H1 (cell line): ENCODE measurements around the gene C6orf52. TPM values are rescaled to one million over a fixed set of nuclear protein-coding genes. Genes with fewer than 3 reads are reported as not detected.

Experiments
- ATF2 ChIP-seq: IDR thresholded peaks from 2 replicates; pipeline ENCODE4 v1.6.1; 2012; ENCODE audit warnings: low read length, inconsistent platforms
- BACH1 ChIP-seq: IDR thresholded peaks from 2 replicates; pipeline ENCODE4 v1.6.1; 2012; ENCODE audit warnings: low read length, improper control_type of control experiment
- RFX5 ChIP-seq: IDR thresholded peaks from 2 replicates; pipeline ENCODE4 v1.6.1; 2011; ENCODE audit warnings: low read depth, low read length, improper control_type of control experiment, borderline replicate concordance
- polyA plus RNA-seq, 7 experiments: library from polyadenylated mRNA; depleted of rRNA in 3 of 7; stranded (reverse) in 5 of 7; unstranded in 2 of 7; fragments of >200 nt in 5 of 7; fragments of 200-250 nt in 2 of 7; gene quantifications; 1 replicate in 5 of 7; 2 replicates in 1 of 7; 4 replicates in 1 of 7; pipeline versions ENCODE4 v1.2.1 to v1.2.3, GENCODE V29; 2011 to 2013; ENCODE audit warnings: missing spikeins in 2 of 7, mixed read lengths in 2 of 7
- total RNA-seq: library from RNA; stranded (reverse); fragmentation: NEBNext Ultra II Directional; extraction: Animal tissue kit (Norgen Biotek cat#: 25700); gene quantifications from 2 replicates; pipeline ENCODE4 v1.2.1, GENCODE V29; 2021
- TF ChIP-seq, protein P1 (sequence below): fragments of 300-600 bp; sonication (generic); IDR thresholded peaks from 2 replicates; pipeline ENCODE4 v1.7.1; 2012; ENCODE audit warnings: low read length, moderate library complexity, mild to moderate bottlenecking, inconsistent platforms; ENCODE audit not compliant: insufficient replicate concordance

Gene C6orf52
- total and polyA plus RNA-seq, 2 of the 8 experiments (the other 6 are each of a cell fraction or from before 2014, with no cell fraction given), result 1.5 to 3.1 TPM

DNA sequence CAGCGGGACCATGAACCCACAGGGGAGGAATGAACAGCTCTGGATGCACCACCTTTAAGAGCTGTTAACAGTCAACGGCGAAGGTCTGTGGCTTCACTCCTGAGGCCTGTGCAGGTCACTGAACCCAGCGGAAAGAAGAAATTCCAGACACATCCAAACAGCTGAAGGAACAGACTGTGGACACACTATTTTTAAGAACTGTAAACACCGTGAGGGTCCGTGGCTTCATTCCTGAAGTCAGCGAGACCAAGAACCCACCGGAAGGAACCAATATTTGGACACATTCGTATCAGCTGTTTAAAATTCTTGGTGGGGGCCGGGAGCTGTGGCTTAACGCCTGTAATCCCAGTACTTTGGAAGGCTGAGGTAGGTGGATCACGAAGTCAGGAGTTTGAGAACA lies 47.8 kb upstream of the C6orf52 start (continued):
- TF ChIP-seq, protein P1, sequence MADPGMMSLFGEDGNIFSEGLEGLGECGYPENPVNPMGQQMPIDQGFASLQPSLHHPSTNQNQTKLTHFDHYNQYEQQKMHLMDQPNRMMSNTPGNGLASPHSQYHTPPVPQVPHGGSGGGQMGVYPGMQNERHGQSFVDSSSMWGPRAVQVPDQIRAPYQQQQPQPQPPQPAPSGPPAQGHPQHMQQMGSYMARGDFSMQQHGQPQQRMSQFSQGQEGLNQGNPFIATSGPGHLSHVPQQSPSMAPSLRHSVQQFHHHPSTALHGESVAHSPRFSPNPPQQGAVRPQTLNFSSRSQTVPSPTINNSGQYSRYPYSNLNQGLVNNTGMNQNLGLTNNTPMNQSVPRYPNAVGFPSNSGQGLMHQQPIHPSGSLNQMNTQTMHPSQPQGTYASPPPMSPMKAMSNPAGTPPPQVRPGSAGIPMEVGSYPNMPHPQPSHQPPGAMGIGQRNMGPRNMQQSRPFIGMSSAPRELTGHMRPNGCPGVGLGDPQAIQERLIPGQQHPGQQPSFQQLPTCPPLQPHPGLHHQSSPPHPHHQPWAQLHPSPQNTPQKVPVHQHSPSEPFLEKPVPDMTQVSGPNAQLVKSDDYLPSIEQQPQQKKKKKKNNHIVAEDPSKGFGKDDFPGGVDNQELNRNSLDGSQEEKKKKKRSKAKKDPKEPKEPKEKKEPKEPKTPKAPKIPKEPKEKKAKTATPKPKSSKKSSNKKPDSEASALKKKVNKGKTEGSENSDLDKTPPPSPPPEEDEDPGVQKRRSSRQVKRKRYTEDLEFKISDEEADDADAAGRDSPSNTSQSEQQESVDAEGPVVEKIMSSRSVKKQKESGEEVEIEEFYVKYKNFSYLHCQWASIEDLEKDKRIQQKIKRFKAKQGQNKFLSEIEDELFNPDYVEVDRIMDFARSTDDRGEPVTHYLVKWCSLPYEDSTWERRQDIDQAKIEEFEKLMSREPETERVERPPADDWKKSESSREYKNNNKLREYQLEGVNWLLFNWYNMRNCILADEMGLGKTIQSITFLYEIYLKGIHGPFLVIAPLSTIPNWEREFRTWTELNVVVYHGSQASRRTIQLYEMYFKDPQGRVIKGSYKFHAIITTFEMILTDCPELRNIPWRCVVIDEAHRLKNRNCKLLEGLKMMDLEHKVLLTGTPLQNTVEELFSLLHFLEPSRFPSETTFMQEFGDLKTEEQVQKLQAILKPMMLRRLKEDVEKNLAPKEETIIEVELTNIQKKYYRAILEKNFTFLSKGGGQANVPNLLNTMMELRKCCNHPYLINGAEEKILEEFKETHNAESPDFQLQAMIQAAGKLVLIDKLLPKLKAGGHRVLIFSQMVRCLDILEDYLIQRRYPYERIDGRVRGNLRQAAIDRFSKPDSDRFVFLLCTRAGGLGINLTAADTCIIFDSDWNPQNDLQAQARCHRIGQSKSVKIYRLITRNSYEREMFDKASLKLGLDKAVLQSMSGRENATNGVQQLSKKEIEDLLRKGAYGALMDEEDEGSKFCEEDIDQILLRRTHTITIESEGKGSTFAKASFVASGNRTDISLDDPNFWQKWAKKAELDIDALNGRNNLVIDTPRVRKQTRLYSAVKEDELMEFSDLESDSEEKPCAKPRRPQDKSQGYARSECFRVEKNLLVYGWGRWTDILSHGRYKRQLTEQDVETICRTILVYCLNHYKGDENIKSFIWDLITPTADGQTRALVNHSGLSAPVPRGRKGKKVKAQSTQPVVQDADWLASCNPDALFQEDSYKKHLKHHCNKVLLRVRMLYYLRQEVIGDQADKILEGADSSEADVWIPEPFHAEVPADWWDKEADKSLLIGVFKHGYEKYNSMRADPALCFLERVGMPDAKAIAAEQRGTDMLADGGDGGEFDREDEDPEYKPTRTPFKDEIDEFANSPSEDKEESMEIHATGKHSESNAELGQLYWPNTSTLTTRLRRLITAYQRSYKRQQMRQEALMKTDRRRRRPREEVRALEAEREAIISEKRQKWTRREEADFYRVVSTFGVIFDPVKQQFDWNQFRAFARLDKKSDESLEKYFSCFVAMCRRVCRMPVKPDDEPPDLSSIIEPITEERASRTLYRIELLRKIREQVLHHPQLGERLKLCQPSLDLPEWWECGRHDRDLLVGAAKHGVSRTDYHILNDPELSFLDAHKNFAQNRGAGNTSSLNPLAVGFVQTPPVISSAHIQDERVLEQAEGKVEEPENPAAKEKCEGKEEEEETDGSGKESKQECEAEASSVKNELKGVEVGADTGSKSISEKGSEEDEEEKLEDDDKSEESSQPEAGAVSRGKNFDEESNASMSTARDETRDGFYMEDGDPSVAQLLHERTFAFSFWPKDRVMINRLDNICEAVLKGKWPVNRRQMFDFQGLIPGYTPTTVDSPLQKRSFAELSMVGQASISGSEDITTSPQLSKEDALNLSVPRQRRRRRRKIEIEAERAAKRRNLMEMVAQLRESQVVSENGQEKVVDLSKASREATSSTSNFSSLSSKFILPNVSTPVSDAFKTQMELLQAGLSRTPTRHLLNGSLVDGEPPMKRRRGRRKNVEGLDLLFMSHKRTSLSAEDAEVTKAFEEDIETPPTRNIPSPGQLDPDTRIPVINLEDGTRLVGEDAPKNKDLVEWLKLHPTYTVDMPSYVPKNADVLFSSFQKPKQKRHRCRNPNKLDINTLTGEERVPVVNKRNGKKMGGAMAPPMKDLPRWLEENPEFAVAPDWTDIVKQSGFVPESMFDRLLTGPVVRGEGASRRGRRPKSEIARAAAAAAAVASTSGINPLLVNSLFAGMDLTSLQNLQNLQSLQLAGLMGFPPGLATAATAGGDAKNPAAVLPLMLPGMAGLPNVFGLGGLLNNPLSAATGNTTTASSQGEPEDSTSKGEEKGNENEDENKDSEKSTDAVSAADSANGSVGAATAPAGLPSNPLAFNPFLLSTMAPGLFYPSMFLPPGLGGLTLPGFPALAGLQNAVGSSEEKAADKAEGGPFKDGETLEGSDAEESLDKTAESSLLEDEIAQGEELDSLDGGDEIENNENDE, result no peak
- no peak for TF ChIP-seq ATF2
- TF ChIP-seq BACH1, result no peak
- TF ChIP-seq RFX5, result no peak
